Endothelial cell (in vitro differentiated cells): Measurements from ENCODE around the gene SIVA1. TPM values are rescaled to one million over a fixed set of nuclear protein-coding genes. Genes with fewer than 3 reads are reported as not detected.

ENCODE experiments used
- DNase-seq: peaks from one replicate; pipeline ENCODE4 v3.0.0; 2021; ENCODE audit warnings: low spot score
- H3K27ac Mint-ChIP-seq: one replicate; pipeline ENCODE4 v1.8.0; 2021; ENCODE audit warnings: mixed read lengths, inconsistent platforms; ENCODE audit not compliant: unreplicated experiment
- H3K27me3 Mint-ChIP-seq: one replicate; pipeline ENCODE4 v1.8.0; 2021; ENCODE audit warnings: mild to moderate bottlenecking, moderate library complexity, mixed read lengths, inconsistent platforms; ENCODE audit not compliant: unreplicated experiment
- H3K36me3 Mint-ChIP-seq: one replicate; pipeline ENCODE4 v1.8.0; 2021; ENCODE audit warnings: mild to moderate bottlenecking, low read depth, mixed read lengths, inconsistent platforms; ENCODE audit not compliant: unreplicated experiment
- H3K4me1 Mint-ChIP-seq: one replicate; pipeline ENCODE4 v1.8.0; 2021; ENCODE audit warnings: mild to moderate bottlenecking, mixed read lengths, inconsistent platforms; ENCODE audit not compliant: unreplicated experiment
- H3K4me3 Mint-ChIP-seq: one replicate; pipeline ENCODE4 v1.8.0; 2021; ENCODE audit warnings: mild to moderate bottlenecking, mixed read lengths, inconsistent platforms; ENCODE audit not compliant: unreplicated experiment
- H3K9me3 Mint-ChIP-seq: one replicate; pipeline ENCODE4 v1.8.0; 2021; ENCODE audit warnings: mixed read lengths, inconsistent platforms; ENCODE audit not compliant: unreplicated experiment
- total RNA-seq: library from RNA; stranded (reverse); fragmentation: NEBNext Ultra II Directional; extraction: Animal tissue kit (Norgen Biotek cat#: 25700); gene quantifications from one replicate; pipeline ENCODE4 v1.2.1, GENCODE V29; 2021; ENCODE audit not compliant: unreplicated experiment
- TF ChIP-seq, protein P1 (sequence below): fragments of 200-600 bp; sonication (generic); IDR thresholded peaks from one replicate; pipeline ENCODE4 v1.5.0; 2021; ENCODE audit warnings: antibody characterized with exemption; ENCODE audit not compliant: unreplicated experiment

SIVA1 gene
- total RNA-seq, 1 donor from 2014 or later = 84.3 TPM

DNA sequence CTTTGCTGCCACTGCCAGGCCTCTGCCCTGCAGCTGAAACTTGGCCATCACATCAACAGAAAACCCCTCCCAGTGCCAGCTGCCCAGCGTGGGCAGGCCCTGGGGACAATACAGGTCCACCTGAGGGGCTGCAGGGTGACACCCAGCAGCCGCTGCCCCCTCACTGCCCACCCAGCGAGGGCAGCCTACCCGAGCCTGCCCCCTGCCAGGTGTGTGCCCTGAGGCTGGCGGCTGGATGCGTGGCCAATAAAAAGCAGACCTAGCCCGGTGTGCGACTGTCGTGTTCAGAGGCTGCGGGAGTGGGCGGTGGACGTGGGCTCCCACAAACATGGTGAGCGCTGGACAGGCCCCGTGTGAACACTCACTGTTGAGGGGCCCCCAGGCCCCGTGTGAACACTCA lies 33.6 kb upstream of the SIVA1 start:
- no peaks in the 10 kb centered on the region for H3K9me3 Mint-ChIP-seq
- H3K4me3 Mint-ChIP-seq = no peak overlapping the region
- H3K36me3 Mint-ChIP-seq = peaks cover 23% of the 10 kb centered on the region
- no peak for DNase-seq
- H3K27me3 Mint-ChIP-seq = peaks cover 18% of the 10 kb centered on the region
- TF ChIP-seq, protein P1, sequence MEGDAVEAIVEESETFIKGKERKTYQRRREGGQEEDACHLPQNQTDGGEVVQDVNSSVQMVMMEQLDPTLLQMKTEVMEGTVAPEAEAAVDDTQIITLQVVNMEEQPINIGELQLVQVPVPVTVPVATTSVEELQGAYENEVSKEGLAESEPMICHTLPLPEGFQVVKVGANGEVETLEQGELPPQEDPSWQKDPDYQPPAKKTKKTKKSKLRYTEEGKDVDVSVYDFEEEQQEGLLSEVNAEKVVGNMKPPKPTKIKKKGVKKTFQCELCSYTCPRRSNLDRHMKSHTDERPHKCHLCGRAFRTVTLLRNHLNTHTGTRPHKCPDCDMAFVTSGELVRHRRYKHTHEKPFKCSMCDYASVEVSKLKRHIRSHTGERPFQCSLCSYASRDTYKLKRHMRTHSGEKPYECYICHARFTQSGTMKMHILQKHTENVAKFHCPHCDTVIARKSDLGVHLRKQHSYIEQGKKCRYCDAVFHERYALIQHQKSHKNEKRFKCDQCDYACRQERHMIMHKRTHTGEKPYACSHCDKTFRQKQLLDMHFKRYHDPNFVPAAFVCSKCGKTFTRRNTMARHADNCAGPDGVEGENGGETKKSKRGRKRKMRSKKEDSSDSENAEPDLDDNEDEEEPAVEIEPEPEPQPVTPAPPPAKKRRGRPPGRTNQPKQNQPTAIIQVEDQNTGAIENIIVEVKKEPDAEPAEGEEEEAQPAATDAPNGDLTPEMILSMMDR = no peak
- peaks cover 2% of the 10 kb centered on the region for H3K4me1 Mint-ChIP-seq
- no peak overlapping the region for H3K27ac Mint-ChIP-seq

DNA sequence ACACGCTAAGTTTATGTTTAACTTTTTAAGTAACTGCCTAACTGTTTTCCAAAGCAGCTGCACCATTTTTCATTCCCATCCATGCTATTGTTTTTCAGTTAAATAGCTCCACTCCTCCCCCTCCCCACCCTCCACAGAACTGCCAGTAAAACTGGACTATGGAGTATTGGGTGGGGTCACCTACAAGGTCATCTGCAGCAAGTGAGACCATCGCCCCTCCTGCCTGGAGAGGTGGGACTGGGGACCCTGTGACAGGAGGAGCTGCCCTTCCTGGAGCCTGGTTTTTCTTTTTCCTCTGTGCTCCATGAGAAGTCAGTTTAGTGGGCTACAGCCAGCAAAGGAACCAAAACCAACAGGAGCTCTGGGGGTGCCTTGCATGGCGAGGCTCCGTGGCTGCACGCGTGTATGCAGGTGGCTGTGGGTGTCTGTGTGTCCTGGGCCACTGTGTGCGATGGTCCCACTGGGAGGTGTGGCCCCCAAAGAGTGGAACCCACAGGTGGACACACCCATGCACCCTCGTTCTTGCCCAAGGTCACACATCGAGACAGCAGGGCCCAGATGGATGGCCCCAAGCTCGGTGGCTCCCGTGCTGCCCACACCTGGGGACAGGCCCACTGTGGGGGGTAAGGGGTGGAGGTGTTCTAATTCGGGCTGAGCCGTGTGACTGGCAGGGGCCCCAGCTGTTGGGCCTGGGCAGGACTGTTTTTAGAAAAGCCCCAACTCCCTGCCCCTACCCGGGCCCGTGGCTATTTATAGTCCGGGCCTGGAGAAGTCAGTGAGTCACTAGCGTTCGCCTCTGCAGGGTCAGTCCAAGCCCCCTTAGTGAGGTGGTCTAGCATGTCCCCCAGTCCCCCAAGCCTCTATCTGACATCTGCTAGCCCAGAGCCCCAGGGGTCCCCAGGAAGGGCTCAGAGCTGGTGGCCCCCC lies 31.2 kb upstream of the SIVA1 start:
- Mint-ChIP-seq H3K36me3 (peaks cover 22% of the 10 kb centered on the region), H3K4me1 (peaks cover 2% of the 10 kb centered on the region), H3K27ac (no peak overlapping the region), H3K4me3 (peak overlapping the region; percentile 25), H3K9me3 (no peaks in the 10 kb centered on the region), H3K27me3 (peaks cover 18% of the 10 kb centered on the region)
- TF ChIP-seq, protein P1 = no peak
- DNase-seq = no peak

DNA sequence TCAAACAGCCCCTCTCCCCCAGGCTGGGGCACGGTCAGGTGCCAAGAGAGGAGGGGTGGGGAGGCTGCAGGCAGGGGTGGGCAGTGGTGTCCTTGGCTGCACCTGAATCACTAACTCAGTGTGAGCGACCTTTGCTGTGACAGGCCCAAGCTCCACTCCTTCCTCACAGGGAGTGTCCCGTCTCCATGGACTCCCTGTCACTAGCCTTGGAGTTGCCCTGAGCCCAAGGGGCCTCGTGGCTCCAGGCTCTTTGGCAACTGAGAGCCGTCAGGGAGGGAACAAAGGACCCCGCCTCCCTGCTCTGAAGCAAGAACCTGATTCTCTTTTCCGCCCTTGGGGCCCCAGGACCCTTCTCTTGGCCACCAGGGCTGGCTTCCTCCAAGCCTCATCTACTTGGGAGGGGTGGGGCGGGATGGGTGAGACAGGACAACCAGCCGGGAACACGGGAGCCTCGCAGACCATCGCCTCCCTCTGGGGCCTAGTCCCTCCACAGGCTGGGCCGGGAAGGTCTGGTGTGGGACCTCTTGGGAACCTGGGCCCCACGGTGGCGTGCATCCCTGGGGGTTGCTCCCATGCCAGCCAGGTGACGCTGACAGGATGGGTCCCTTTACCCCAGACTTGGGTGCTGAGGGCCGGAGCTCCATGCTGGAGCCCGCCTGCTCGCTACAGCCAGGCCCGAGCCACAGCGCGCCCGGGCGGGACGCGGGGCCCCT lies 29.9 kb upstream of the SIVA1 start:
- TF ChIP-seq, protein P1 = no peak
- Mint-ChIP-seq H3K27ac (no peak overlapping the region), H3K36me3 (peaks cover 14% of the 10 kb centered on the region), H3K4me3 (no peak overlapping the region), H3K9me3 (no peaks in the 10 kb centered on the region), H3K27me3 (peaks cover 21% of the 10 kb centered on the region), H3K4me1 (peaks cover 2% of the 10 kb centered on the region)
- DNase-seq = no peak

DNA sequence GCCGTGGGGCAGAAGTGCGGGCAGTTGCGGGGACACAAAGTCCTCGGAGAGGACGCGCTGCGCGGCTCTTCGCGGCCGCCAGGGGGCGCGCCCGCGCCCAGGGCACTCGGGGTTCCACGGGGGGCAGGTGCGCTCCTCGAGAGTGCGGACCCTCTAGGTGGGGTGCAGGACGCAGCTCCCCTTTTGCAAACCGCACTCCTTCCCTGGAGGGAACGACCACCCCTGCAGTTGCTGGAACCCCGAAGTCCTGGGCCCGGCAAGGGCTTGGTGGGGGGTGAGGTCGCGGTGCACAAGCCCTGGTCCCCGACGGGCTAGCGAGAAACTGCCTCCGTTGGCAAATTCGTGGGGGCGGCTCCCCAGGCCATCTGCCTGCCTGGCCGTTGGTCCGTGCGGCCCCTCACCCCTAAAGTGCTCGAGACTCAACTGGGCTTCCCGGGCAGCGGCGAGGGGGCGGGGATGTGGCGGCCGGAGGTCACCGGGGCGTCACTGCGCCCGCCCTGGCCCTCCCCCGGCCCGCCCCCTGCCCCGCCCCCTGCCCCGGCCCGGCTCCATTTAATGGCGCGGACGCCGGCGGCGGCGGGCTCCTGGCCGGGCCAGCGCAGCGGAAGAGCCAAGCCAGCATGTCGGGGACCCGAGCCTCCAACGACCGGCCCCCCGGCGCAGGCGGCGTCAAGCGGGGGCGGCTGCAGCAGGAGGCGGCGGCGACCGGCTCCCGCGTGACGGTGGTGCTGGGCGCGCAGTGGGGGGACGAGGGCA lies 29.1 kb upstream of the SIVA1 start, which contains the start of gene ADSS1:
Gene ADSS1 (plus strand): TSS at position 579 of the 756 bp plus-strand sequence. CDS start 42 bp downstream, at position 621.
- TF ChIP-seq, protein P1 = peak; percentile 99
- peaks cover 25% of the 10 kb centered on the region for H3K27me3 Mint-ChIP-seq
- peak within 1 kb of the TSS; percentile 69 for H3K4me3 Mint-ChIP-seq
- no peak within 1 kb of the TSS for H3K27ac Mint-ChIP-seq
- peaks cover 2% of the 10 kb centered on the region for H3K4me1 Mint-ChIP-seq
- no peaks in the 10 kb centered on the region for H3K9me3 Mint-ChIP-seq
- DNase-seq = peak; percentile 67
- H3K36me3 Mint-ChIP-seq = peaks cover 14% of the 10 kb centered on the region
